Suprapubic skin (tissue), 4 donors: ENCODE data around the gene TGFBR3. TPM values are rescaled to one million over a fixed set of nuclear protein-coding genes. Genes with fewer than 3 reads are reported as not detected.

Source experiments
- DNase-seq, 2 donors: peaks; one replicate each; pipeline ENCODE4 v3.0.0-alpha.2; 2019; ENCODE audit warnings: low spot score in 2 of 2
- H3K27ac ChIP-seq: fragments of 200-600 bp; sonication (generic); one replicate; pipeline ENCODE4 v1.5.1; 2019
- H3K27me3 ChIP-seq: fragments of 200-600 bp; sonication (generic); one replicate; pipeline ENCODE4 v1.5.1; 2019
- H3K36me3 ChIP-seq: fragments of 200-600 bp; sonication (generic); one replicate; pipeline ENCODE4 v1.5.1; 2019
- H3K4me1 ChIP-seq: fragments of 200-600 bp; sonication (generic); one replicate; pipeline ENCODE4 v1.5.1; 2019
- H3K4me3 ChIP-seq: fragments of 200-600 bp; sonication (generic); one replicate; pipeline ENCODE4 v1.5.1; 2019; ENCODE audit warnings: mild to moderate bottlenecking
- H3K9me3 ChIP-seq: fragments of 200-600 bp; sonication (generic); one replicate; pipeline ENCODE4 v1.5.1; 2019
- CTCF ChIP-seq, 2 donors: fragments of 200-600 bp in 1 of 2; fragments of 450-650 bp in 1 of 2; sonication (generic) in 1 of 2; IDR thresholded peaks; one replicate each; pipeline ENCODE4 v1.5.1; 2016 to 2019; ENCODE audit warnings: antibody characterized with exemption in 2 of 2, mild to moderate bottlenecking in 1 of 2, moderate library complexity in 1 of 2
- EP300 ChIP-seq: sonication (generic); formaldehyde crosslinking; IDR thresholded peaks from one replicate; pipeline ENCODE4 v1.6.1; 2017; ENCODE audit warnings: antibody characterized with exemption
- POLR2A ChIP-seq, 2 donors: fragments of 450-650 bp; IDR thresholded peaks; one replicate each; pipeline ENCODE4 v1.6.1; 2017; ENCODE audit warnings: antibody characterized with exemption in 2 of 2, mild to moderate bottlenecking in 2 of 2, moderate library complexity in 2 of 2
- POLR2AphosphoS5 ChIP-seq, 3 donors: sonication (generic); formaldehyde crosslinking; IDR thresholded peaks; one replicate each; pipeline ENCODE4 v1.6.1; 2017; ENCODE audit warnings: antibody characterized with exemption in 3 of 3
- WGBS: methylation state at CpG from one replicate; pipeline ENCODE4 v1.1.5; 2018; 5-methylcytosine and 5-hydroxymethylcytosine counted together
- total RNA-seq, 4 donors: library from RNA; depleted of rRNA; stranded (reverse); fragments of >200 nt; gene quantifications; one replicate each; pipeline ENCODE4 v1.1.0, GENCODE V29; 2016

The TGFBR3 gene
- total RNA-seq, 4 donors from 2014 or later, result 91.3 to 131 (median 114) TPM

GRCh38 chr1:91796390-91796654, 89.6 kb downstream of the TGFBR3 start:
- Histone ChIP-seq H3K4me1 (peaks cover 68% of the 10 kb centered on the region), H3K27ac (no peak overlapping the region), H3K27me3 (no peaks in the 10 kb centered on the region), H3K4me3 (no peak overlapping the region), H3K36me3 (peaks cover 7% of the 10 kb centered on the region), H3K9me3 (no peaks in the 10 kb centered on the region)
- TF ChIP-seq POLR2AphosphoS5 (IDR thresholded peaks at IDR 0.05) (no peak), CTCF (IDR thresholded peaks at IDR 0.05) (no peak), POLR2A (IDR thresholded peaks at IDR 0.05) (no peak), EP300 (no peak)
- 69% methylated on average over 4 of the region's 4 CpGs for WGBS
- no peak for DNase-seq

- peak overlapping the region; percentile 67 for H3K27ac ChIP-seq
- no peak for DNase-seq
These were observed 90.2 kb downstream of the TGFBR3 start for GRCh38 chr1:91795591-91796389.

GRCh38 chr1:91793877-91794276, 92.1 kb downstream of the TGFBR3 start:
- Histone ChIP-seq H3K9me3 (no peaks in the 10 kb centered on the region), H3K27ac (no peak overlapping the region), H3K4me3 (no peak overlapping the region), H3K27me3 (no peaks in the 10 kb centered on the region), H3K36me3 (peaks cover 7% of the 10 kb centered on the region), H3K4me1 (peaks cover 66% of the 10 kb centered on the region)
- 85% methylated on average over 3 of the region's 3 CpGs for WGBS
- TF ChIP-seq EP300 (no peak), POLR2A (IDR thresholded peaks at IDR 0.05) (no peak), POLR2AphosphoS5 (IDR thresholded peaks at IDR 0.05) (no peak), CTCF (IDR thresholded peaks at IDR 0.05) (no peak)
- no peak for DNase-seq

More at GRCh38 chr1:91795591-91796389, 90.2 kb downstream of the TGFBR3 start:
- no peak for TF ChIP-seq CTCF (IDR thresholded peaks at IDR 0.05)
- TF ChIP-seq EP300, result no peak
- no peak for TF ChIP-seq POLR2A (IDR thresholded peaks at IDR 0.05)
- TF ChIP-seq POLR2AphosphoS5 (IDR thresholded peaks at IDR 0.05), result no peak
- peaks cover 7% of the 10 kb centered on the region for H3K36me3 ChIP-seq
- H3K9me3 ChIP-seq, result no peaks in the 10 kb centered on the region
- no peaks in the 10 kb centered on the region for H3K27me3 ChIP-seq
- no peak overlapping the region for H3K4me3 ChIP-seq
- peaks cover 70% of the 10 kb centered on the region for H3K4me1 ChIP-seq
- 47% methylated on average over 7 of the region's 7 CpGs for WGBS

- no peak for TF ChIP-seq POLR2A (IDR thresholded peaks at IDR 0.05)
- TF ChIP-seq EP300, result no peak
- TF ChIP-seq CTCF (IDR thresholded peaks at IDR 0.05), result no peak
- TF ChIP-seq POLR2AphosphoS5 (IDR thresholded peaks at IDR 0.05), result no peak
- WGBS, result 88% methylated on average over 5 of the region's 5 CpGs
- Histone ChIP-seq H3K4me3 (no peak overlapping the region), H3K27ac (peak overlapping the region; percentile 55), H3K9me3 (no peaks in the 10 kb centered on the region), H3K36me3 (peaks cover 7% of the 10 kb centered on the region), H3K27me3 (no peaks in the 10 kb centered on the region), H3K4me1 (peaks cover 65% of the 10 kb centered on the region)
- no peak for DNase-seq
These were observed 92.8 kb downstream of the TGFBR3 start for GRCh38 chr1:91793189-91793588.

GRCh38 chr1:91792489-91793071, 93.4 kb downstream of the TGFBR3 start:
- DNase-seq, result no peak
- H3K4me3 ChIP-seq, result no peak overlapping the region
- peaks cover 7% of the 10 kb centered on the region for H3K36me3 ChIP-seq
- no peaks in the 10 kb centered on the region for H3K27me3 ChIP-seq
- TF ChIP-seq POLR2A (IDR thresholded peaks at IDR 0.05), result no peak
- no peak for TF ChIP-seq POLR2AphosphoS5 (IDR thresholded peaks at IDR 0.05)
- no peak for TF ChIP-seq CTCF (IDR thresholded peaks at IDR 0.05)
- no peak for TF ChIP-seq EP300
- H3K4me1 ChIP-seq, result peaks cover 59% of the 10 kb centered on the region
- H3K9me3 ChIP-seq, result no peaks in the 10 kb centered on the region
- peak overlapping the region; percentile 55 for H3K27ac ChIP-seq
- WGBS, result 47% methylated on average over 8 of the region's 8 CpGs
